SIG-M5 (cell line): Measurements from ENCODE around the gene SLC13A4.
"Not testable (repeated sequence)": the region's sequence is repeated elsewhere in the genome, so short reads cannot be mapped to it uniquely, and the experiment has no call there.

Experiments
- DNase-seq: peaks from one replicate; lab custom pipeline; 2025; lab: John Stamatoyannopoulos, UW

Gene SLC13A4

DNA sequence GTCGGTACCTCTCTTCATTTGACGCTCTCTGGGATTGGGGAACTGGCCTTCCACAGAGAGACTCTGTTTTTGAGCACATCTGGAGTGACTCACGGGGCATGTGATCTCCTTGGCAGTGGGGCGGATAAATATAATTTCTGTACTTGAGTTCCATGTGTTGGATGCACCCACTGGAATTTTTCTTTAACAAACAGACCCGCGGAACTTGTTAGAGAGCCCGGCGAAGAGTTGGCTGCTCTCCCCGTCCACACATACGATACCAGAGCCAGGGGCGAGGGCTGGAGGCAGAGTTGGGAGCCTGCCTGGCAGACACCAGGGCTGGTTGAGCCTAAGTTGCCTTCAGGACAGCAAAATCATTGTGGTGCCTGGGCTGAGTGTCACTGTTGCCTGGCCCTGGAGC, 20.8 kb upstream of the SLC13A4 start, which contains the start of gene FAM180A:
Gene FAM180A (minus strand): TSS at position 44 of the 400 bp plus-strand sequence. CDS start 233 bp downstream, outside the sequence.
- DNase-seq: no peak

GRCh38 chr7:135747366-135747765, 19.4 kb upstream of the SLC13A4 start:
- DNase-seq: no peak

DNA sequence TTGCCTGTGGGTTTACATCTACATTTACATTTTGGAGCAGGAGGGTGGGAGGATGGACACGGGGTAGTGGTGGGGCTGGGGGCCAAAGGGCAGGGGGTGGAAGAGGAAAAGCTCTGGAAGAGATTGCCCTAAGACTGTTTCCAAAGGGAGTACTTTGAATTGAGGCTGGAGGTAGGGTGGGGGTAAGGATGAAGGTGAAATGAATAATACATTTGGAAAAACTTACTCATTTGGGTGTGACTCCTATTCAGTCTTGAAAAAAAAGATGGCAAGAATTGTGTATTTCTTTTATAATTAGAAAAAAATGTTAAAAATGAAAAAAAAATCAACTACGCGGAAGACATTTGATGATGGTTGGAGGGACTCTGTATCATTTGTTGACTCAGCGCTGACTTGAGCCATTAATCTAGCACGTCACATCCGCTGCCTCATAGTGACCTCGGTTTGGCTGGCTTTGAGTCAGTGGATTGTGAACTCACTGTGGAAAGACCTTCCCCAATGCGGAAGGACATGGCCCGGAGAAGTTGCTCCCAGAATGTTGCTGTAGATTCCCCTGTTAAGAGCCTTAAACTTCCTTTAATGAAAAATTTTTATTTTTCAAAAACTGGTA, 17.8 kb upstream of the SLC13A4 start:
- DNase-seq: no peak

DNA sequence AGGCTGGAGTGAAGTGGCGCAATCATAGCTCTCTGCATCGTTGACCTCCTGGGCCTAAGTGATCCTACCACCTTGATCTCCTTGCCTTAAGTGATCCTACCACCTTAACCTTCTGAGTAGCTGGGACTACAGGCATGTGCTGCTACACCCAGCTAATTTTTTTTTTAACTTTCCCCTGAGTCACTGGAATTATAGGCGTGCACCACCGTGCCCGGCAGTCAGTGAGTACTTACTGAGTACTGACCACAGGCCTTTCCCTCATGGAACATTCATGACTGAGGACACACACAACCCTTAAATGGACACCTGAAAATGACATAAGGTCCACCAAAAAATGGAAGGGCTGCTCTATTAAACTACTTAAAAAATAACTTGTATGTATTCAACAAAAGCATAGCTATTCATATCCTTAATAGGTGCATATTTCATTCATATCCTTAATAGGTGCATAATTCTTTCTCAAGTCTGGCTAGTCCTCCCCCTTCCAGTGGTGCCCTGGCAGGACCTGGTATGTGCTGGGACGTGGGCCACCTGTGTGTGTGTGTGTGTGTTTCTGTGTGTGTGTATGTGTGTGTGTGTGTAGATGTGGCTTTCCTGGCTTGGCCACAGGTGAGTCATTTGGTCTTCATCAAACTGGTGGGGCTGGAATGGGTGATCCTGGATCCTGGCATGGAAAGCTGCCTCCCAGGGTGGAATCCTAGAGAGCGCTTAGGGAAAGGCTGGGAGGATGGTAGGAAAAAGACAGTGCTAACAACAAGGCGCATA, 17.1 kb upstream of the SLC13A4 start:
- no peak for DNase-seq

DNA sequence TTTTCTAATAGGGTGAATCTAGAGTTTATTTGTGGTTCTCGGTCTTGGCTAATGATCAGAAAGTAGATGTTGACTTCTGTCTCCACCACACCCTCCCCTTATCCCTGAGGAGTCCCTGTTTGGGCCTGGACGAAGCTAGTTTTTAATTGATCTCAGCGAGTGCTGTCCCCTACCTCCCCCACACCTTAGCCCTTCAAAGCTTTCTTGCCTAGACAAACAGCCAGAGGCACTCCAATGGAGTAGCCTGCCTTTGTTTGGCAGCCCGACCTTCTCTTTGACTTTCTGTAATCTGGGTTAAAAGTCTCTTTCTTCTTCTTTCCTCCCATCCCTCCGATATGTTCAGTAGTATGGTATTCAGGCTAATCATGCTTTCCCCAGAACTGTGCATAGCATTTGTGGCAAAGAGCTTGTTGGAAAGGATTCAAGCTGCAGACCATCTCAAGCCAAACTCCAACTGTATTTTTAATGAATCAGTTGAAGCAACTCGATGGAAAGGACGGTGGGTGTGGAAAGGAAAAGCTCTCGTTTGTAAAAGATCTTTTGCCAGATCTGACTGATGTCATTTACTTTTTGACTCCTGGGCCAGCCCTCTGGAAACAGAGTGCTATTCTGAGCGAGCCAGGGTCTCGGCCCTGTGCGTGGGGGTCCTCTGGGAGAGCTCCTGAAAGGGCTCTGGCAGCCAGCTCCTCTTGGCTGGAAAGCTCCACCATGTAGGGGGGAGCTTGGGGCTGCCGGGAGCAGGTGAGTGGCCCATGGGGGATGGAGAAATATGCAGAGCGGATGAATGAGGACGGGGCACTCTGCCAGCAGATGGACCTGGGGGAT, 16.1 kb upstream of the SLC13A4 start:
- DNase-seq: no peak

DNA sequence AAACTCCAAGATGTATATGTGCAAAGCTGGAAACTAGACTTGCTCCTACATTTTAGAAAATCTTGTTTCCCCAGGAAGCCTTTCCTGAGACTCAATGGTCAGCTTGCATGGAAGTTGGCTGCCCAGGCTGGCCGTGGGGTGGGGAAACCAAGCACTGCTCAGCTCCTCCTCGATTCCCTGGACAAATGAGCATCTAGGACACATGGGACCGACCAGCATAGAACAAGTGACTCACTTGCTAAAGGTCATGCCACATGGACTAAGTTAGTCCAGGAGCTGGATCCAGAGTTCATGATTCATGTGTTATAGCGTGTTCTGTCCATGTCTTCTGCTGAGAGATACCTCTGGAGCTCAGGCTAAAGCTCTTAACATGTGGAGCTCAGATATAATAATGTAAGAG, 14.4 kb upstream of the SLC13A4 start:
- no peak for DNase-seq

- DNase-seq: no peak
Observed at GRCh38 chr7:135741905-135742304, 13.9 kb upstream of the SLC13A4 start.

DNA sequence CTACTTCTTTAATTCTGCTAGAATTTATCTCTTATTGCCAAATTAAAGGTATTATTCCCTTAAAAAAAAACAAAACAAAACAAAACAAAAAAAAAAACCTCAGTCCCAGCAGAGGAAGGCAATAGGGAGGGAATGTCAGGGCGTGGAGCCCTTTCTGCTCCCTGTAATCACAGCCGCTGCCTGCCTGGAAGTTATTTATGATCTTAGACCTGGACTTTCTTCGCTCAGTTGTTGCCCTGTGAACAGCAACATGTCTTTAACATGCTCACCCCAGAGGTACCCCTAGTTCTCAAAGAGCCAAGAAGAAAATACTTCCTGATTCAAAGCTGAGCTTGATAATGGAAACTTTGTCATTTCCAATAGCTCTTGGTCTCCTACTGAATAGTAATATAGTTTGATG, 12.9 kb upstream of the SLC13A4 start:
- no peak for DNase-seq

- DNase-seq: not testable (repeated sequence)
Observed at GRCh38 chr7:135737306-135737647, 9.3 kb upstream of the SLC13A4 start.

- DNase-seq: no peak
Observed at GRCh38 chr7:135736586-135737305, 8.8 kb upstream of the SLC13A4 start.

DNA sequence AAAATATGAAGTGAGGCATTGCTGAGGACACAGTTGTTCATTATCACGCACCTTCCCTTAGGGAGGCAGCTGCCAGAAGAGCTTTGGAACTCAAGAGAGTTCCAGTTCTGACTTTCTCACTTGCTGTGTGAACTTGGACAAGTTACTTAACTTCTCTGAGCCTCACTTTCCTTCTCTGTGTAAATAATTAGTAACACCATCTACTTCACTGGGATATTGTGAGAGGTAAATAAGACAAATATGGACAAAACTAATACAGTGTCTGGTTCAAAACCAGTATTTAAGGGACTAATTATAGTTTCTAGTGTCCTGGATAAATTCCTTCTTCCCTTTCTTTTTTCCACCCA, 6.3 kb upstream of the SLC13A4 start:
- DNase-seq: no peak

DNA sequence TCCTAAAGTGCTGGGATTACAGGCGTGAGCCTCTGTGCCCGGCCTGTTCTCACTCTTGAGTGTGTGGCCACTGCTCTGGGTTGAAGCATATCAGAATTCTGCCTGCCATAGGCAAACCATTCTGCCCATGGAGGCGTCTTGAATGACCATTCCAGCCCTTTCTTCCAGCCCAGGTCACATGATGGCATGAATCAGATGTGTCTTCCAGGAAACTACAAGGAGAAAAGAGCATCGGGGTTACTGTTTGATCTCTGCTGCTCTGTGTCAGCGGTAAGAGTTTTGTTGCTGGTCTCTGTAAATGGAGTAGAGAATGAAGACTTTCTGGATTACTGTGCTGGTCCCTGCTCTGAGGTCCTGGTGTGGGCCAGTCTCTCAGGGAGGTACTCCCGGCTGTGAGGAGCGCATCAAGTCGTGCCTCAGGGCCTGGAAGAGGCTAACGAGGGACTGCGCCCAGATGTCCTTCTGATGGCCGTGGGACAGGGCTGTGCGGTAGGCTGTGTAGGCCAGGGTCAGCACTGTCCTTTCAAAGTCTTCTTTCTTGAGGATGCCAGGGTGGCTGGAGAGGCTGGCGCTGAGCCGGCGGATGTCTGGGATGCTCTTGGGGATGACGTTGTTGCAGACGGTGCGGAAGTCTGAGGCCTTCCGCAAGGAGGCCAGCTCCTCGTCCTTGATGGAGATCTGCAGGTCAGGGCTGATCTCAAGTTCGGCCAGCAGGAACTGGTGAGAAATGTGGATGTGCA, 5.8 kb upstream of the SLC13A4 start:
- no peak for DNase-seq

- no peak for DNase-seq
Observed at GRCh38 chr7:135731131-135731530, 3.1 kb upstream of the SLC13A4 start.

DNA sequence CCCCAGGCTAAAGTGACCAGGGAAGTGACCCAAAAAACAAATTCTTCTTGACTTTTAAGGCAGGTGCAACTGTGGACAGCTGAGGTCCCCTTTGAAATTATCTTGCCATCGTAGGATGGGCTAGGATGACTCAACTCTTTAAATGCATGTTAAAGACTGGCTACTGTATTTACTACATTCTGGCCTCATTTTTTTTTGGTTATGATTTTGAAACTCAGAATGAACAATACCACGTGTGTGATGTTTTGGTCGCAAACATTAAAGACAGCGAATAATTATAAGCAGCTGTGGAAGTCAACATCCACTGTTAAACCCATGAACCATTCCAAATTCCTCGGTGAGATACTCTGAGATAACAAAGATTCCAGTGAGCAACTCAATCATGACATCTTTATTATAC, 1.2 kb upstream of the SLC13A4 start:
- DNase-seq: no peak

GRCh38 chr7:135726911-135727673, 894 bp downstream of the SLC13A4 start:
- no peak for DNase-seq

GRCh38 chr7:135726276-135726788, 1.7 kb downstream of the SLC13A4 start:
- no peak for DNase-seq

DNA sequence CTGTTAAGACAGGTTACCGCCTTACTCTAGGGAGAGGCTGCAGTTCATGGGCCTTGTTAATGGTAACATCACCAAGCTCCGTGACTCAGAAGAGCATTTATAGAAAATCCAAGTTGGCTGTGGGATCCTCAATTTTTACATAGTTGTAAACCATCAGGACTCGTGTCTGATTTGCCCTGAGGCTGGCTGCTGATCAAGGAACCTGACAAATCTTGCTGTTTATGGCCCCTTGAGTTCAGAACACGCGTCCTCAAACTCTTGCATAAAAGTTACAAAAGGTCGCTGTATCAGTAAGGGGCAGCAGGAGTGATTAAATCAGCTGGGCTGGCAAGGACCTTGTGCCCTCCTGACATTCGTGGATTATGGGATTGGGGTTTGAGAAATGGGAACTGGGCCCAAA, 4.6 kb downstream of the SLC13A4 start:
- no peak for DNase-seq

DNA sequence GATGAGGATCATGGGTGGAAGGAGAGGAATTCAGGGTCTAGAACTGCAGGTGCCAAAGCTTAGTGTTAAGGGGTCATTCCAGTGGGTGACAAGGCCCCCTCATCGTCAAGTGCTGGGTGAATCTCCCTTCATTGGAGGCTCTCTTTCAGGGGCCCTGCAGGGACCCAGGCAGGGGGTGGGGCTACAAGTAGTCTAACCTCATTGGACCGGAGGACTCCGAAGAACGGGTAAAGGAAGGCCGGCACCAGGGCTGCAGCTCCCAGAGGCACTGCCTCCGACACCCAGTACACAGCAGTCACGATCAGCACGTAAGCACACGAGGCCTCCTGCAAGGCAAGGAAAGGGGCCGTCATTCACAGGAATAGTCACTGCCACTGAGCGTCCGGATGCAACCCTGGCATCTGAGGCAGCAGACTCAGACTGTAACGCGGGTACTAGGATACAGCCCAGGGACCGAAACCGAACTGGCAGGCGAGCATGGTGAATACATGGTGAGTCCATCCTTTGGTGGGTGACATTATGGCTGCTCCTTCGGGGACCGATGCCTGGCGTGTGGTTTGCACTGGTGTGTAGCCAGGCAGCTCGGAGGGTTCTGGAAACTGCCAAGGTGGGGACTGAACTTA, 6.7 kb downstream of the SLC13A4 start:
- DNase-seq: no peak

- no peak for DNase-seq
Observed at GRCh38 chr7:135719688-135720087, 8.3 kb downstream of the SLC13A4 start.

GRCh38 chr7:135718794-135719437, 9.1 kb downstream of the SLC13A4 start:
- no peak for DNase-seq
